ENCODE data around the gene GNPTAB. TPM values are rescaled to one million over a fixed set of nuclear protein-coding genes. Genes with fewer than 3 reads are reported as not detected.
A peak's percentile ranks its signal among the peaks of the same experiment; 100 is the strongest.

Gene GNPTAB
- total RNA-seq, 1 donor from 2014 or later: 48.2 TPM

- H3K9me3 Mint-ChIP-seq: peaks cover 5% of the 10 kb centered on the region
- peaks cover 19% of the 10 kb centered on the region for H3K4me1 Mint-ChIP-seq
- no peaks in the 10 kb centered on the region for H3K27me3 Mint-ChIP-seq
- DNase-seq: no peak
- peaks cover 27% of the 10 kb centered on the region for H3K36me3 Mint-ChIP-seq (ENCODE audit: low read depth)
- H3K27ac Mint-ChIP-seq: no peak overlapping the region
- intact Hi-C loops (cut with micrococcal nuclease): no loop called here
- no peak overlapping the region for H3K4me3 Mint-ChIP-seq
These were observed 21.6 kb downstream of the GNPTAB start for GRCh38 chr12:101809208-101809607.

GRCh38 chr12:101806265-101806664 lies 24.5 kb downstream of the GNPTAB start:
- H3K4me3 Mint-ChIP-seq: no peak overlapping the region
- H3K27ac Mint-ChIP-seq: no peak overlapping the region
- H3K27me3 Mint-ChIP-seq: no peaks in the 10 kb centered on the region
- DNase-seq: no peak
- H3K36me3 Mint-ChIP-seq (ENCODE audit: low read depth): peaks cover 21% of the 10 kb centered on the region
- intact Hi-C loops (cut with micrococcal nuclease): no loop called here
- peaks cover 23% of the 10 kb centered on the region for H3K4me1 Mint-ChIP-seq
- H3K9me3 Mint-ChIP-seq: peaks cover 5% of the 10 kb centered on the region

GRCh38 chr12:101804409-101804808 lies 26.4 kb downstream of the GNPTAB start:
- Mint-ChIP-seq H3K4me1 (peaks cover 25% of the 10 kb centered on the region), H3K4me3 (no peak overlapping the region), H3K9me3 (peaks cover 5% of the 10 kb centered on the region), H3K27me3 (no peaks in the 10 kb centered on the region), H3K27ac (no peak overlapping the region), H3K36me3 (ENCODE audit: low read depth) (peaks cover 18% of the 10 kb centered on the region)
- no peak for DNase-seq
- intact Hi-C loops (cut with micrococcal nuclease): no loop called here

- Mint-ChIP-seq H3K27me3 (no peaks in the 10 kb centered on the region), H3K9me3 (peaks cover 5% of the 10 kb centered on the region), H3K36me3 (ENCODE audit: low read depth) (peaks cover 18% of the 10 kb centered on the region), H3K4me3 (no peak overlapping the region), H3K27ac (no peak overlapping the region), H3K4me1 (peaks cover 30% of the 10 kb centered on the region)
- intact Hi-C loops (cut with micrococcal nuclease): no loop called here
- DNase-seq: no peak
These were observed 26.8 kb downstream of the GNPTAB start for GRCh38 chr12:101803978-101804377.

- H3K9me3 Mint-ChIP-seq: peaks cover 6% of the 10 kb centered on the region
- intact Hi-C loops (cut with micrococcal nuclease): no loop called here
- no peak for DNase-seq
- H3K27ac Mint-ChIP-seq: peak overlapping the region; percentile 9
- H3K4me3 Mint-ChIP-seq: no peak overlapping the region
- peaks cover 37% of the 10 kb centered on the region for H3K4me1 Mint-ChIP-seq
- H3K27me3 Mint-ChIP-seq: no peaks in the 10 kb centered on the region
- H3K36me3 Mint-ChIP-seq (ENCODE audit: low read depth): peaks cover 20% of the 10 kb centered on the region
These were observed 28.3 kb downstream of the GNPTAB start for GRCh38 chr12:101802486-101802885.

GRCh38 chr12:101799774-101800173 lies 31.0 kb downstream of the GNPTAB start:
- H3K4me1 Mint-ChIP-seq: peaks cover 45% of the 10 kb centered on the region
- H3K27me3 Mint-ChIP-seq: no peaks in the 10 kb centered on the region
- H3K9me3 Mint-ChIP-seq: peaks cover 13% of the 10 kb centered on the region
- peaks cover 25% of the 10 kb centered on the region for H3K36me3 Mint-ChIP-seq (ENCODE audit: low read depth)
- peak overlapping the region; percentile 36 for H3K4me3 Mint-ChIP-seq
- intact Hi-C loops (cut with micrococcal nuclease): loop anchor here (1.0 to 10.0 kb wide), 4 partner anchors 20 to 1705 kb away; partner anchors contain the start of genes IGF1 and WASHC3
- DNase-seq: no peak
- peak overlapping the region; percentile 71 for H3K27ac Mint-ChIP-seq

- H3K4me3 Mint-ChIP-seq: peak overlapping the region; percentile 67
- peak; percentile 69 for DNase-seq
- H3K27me3 Mint-ChIP-seq: no peaks in the 10 kb centered on the region
- H3K4me1 Mint-ChIP-seq: peaks cover 61% of the 10 kb centered on the region
- peaks cover 39% of the 10 kb centered on the region for H3K36me3 Mint-ChIP-seq (ENCODE audit: low read depth)
- intact Hi-C loops (cut with micrococcal nuclease): loop anchor here (10.0 kb wide), 3 partner anchors 269 to 1709 kb away; partner anchors contain the start of genes IGF1 and WASHC3
- H3K9me3 Mint-ChIP-seq: peaks cover 13% of the 10 kb centered on the region
- H3K27ac Mint-ChIP-seq: peak overlapping the region; percentile 92
These were observed 35.0 kb downstream of the GNPTAB start for GRCh38 chr12:101795786-101796185.

GRCh38 chr12:101795013-101795412 lies 35.7 kb downstream of the GNPTAB start:
- Mint-ChIP-seq H3K27ac (no peak overlapping the region), H3K4me1 (peaks cover 61% of the 10 kb centered on the region), H3K27me3 (no peaks in the 10 kb centered on the region), H3K36me3 (ENCODE audit: low read depth) (peaks cover 44% of the 10 kb centered on the region), H3K4me3 (no peak overlapping the region), H3K9me3 (peaks cover 13% of the 10 kb centered on the region)
- no peak for DNase-seq
- intact Hi-C loops (cut with micrococcal nuclease): loop anchor here (10.0 kb wide), 3 partner anchors 270 to 1710 kb away; partner anchors contain the start of genes IGF1 and WASHC3

GRCh38 chr12:101794574-101794973 lies 36.2 kb downstream of the GNPTAB start:
- Mint-ChIP-seq H3K9me3 (peaks cover 13% of the 10 kb centered on the region), H3K4me3 (no peak overlapping the region), H3K27me3 (no peaks in the 10 kb centered on the region), H3K36me3 (ENCODE audit: low read depth) (peaks cover 48% of the 10 kb centered on the region), H3K4me1 (peaks cover 60% of the 10 kb centered on the region), H3K27ac (no peak overlapping the region)
- intact Hi-C loops (cut with micrococcal nuclease): loop anchor here (10.0 kb wide), 3 partner anchors 270 to 1710 kb away; partner anchors contain the start of genes IGF1 and WASHC3
- no peak for DNase-seq

GRCh38 chr12:101793401-101793800 lies 37.4 kb downstream of the GNPTAB start:
- intact Hi-C loops (cut with micrococcal nuclease): loop anchor here (1.0 to 10.0 kb wide), 7 partner anchors 11 to 1711 kb away; partner anchors contain the start of genes IGF1 and WASHC3
- no peak for DNase-seq
- peak overlapping the region; percentile 70 for H3K27ac Mint-ChIP-seq
- peaks cover 13% of the 10 kb centered on the region for H3K9me3 Mint-ChIP-seq
- H3K36me3 Mint-ChIP-seq (ENCODE audit: low read depth): peaks cover 53% of the 10 kb centered on the region
- H3K4me3 Mint-ChIP-seq: peak overlapping the region; percentile 36
- peaks cover 49% of the 10 kb centered on the region for H3K4me1 Mint-ChIP-seq
- H3K27me3 Mint-ChIP-seq: no peaks in the 10 kb centered on the region

- Mint-ChIP-seq H3K27ac (peak overlapping the region; percentile 72), H3K4me1 (peaks cover 40% of the 10 kb centered on the region), H3K9me3 (peaks cover 7% of the 10 kb centered on the region), H3K36me3 (ENCODE audit: low read depth) (peaks cover 47% of the 10 kb centered on the region), H3K27me3 (no peaks in the 10 kb centered on the region), H3K4me3 (no peak overlapping the region)
- intact Hi-C loops (cut with micrococcal nuclease): loop anchor here (2.0 to 10.0 kb wide), 4 partner anchors 67 to 1713 kb away; partner anchors contain the start of genes IGF1 and WASHC3
- DNase-seq: no peak
These were observed 38.5 kb downstream of the GNPTAB start for GRCh38 chr12:101792046-101792931.

- peaks cover 27% of the 10 kb centered on the region for H3K4me1 Mint-ChIP-seq
- no peaks in the 10 kb centered on the region for H3K9me3 Mint-ChIP-seq
- H3K27me3 Mint-ChIP-seq: no peaks in the 10 kb centered on the region
- no peak overlapping the region for H3K27ac Mint-ChIP-seq
- DNase-seq: no peak
- no peak overlapping the region for H3K4me3 Mint-ChIP-seq
- peaks cover 48% of the 10 kb centered on the region for H3K36me3 Mint-ChIP-seq (ENCODE audit: low read depth)
- intact Hi-C loops (cut with micrococcal nuclease): no loop called here
These were observed 41.6 kb downstream of the GNPTAB start for GRCh38 chr12:101789171-101789570.

- no peaks in the 10 kb centered on the region for H3K27me3 Mint-ChIP-seq
- intact Hi-C loops (cut with micrococcal nuclease): no loop called here
- H3K36me3 Mint-ChIP-seq (ENCODE audit: low read depth): peaks cover 52% of the 10 kb centered on the region
- no peaks in the 10 kb centered on the region for H3K9me3 Mint-ChIP-seq
- H3K4me1 Mint-ChIP-seq: peaks cover 28% of the 10 kb centered on the region
- no peak overlapping the region for H3K27ac Mint-ChIP-seq
- no peak for DNase-seq
- H3K4me3 Mint-ChIP-seq: no peak overlapping the region
These were observed 45.1 kb downstream of the GNPTAB start for GRCh38 chr12:101785671-101786070.

GRCh38 chr12:101784376-101784775 lies 46.4 kb downstream of the GNPTAB start:
- DNase-seq: no peak
- H3K36me3 Mint-ChIP-seq (ENCODE audit: low read depth): peaks cover 51% of the 10 kb centered on the region
- H3K9me3 Mint-ChIP-seq: no peaks in the 10 kb centered on the region
- peaks cover 29% of the 10 kb centered on the region for H3K4me1 Mint-ChIP-seq
- H3K27me3 Mint-ChIP-seq: no peaks in the 10 kb centered on the region
- H3K4me3 Mint-ChIP-seq: no peak overlapping the region
- intact Hi-C loops (cut with micrococcal nuclease): no loop called here
- H3K27ac Mint-ChIP-seq: no peak overlapping the region

Measured in activated CD4-positive, alpha-beta T cell treated with anti-CD3 and anti-CD28 coated beads, Interleukin-2, amount 10 ng/mL, durations not matched to agents 24 days and 14 days (primary cell).